Ascending aorta (tissue), 2 donors: Measurements from ENCODE around the gene FHAD1. TPM values are rescaled to one million over a fixed set of nuclear protein-coding genes. Genes with fewer than 3 reads are reported as not detected.

Experiments
- DNase-seq, 2 donors: peaks; one replicate each; pipeline ENCODE4 v3.0.0-alpha.2; 2019; ENCODE audit warnings: low spot score in 2 of 2
- H3K27ac ChIP-seq, 2 donors: fragments of 200-600 bp; sonication (generic); one replicate each; pipeline ENCODE4 v1.5.1; 2016 to 2017; ENCODE audit warnings: mild to moderate bottlenecking in 1 of 2
- H3K27me3 ChIP-seq: fragments of 200-600 bp; sonication (generic); one replicate; pipeline ENCODE4 v1.5.1; 2017
- H3K36me3 ChIP-seq, 2 donors: fragments of 200-600 bp; sonication (generic); one replicate each; pipeline ENCODE4 v1.5.1; 2016
- H3K4me1 ChIP-seq, 2 donors: fragments of 200-600 bp; sonication (generic); one replicate each; pipeline ENCODE4 v1.5.1; 2016 to 2017; ENCODE audit warnings: mild to moderate bottlenecking in 1 of 2
- H3K4me3 ChIP-seq, 2 donors: fragments of 200-600 bp; sonication (generic); one replicate each; pipeline ENCODE4 v1.5.1; 2016 to 2017; ENCODE audit warnings: mild to moderate bottlenecking in 1 of 2
- H3K9me3 ChIP-seq, 2 donors: fragments of 200-600 bp; sonication (generic); one replicate each; pipeline ENCODE4 v1.5.1; 2016
- CTCF ChIP-seq, 3 experiments: fragments of 200-600 bp in 2 of 3; fragments of 450-650 bp in 1 of 3; sonication (generic) in 2 of 3; IDR thresholded peaks; one replicate each; pipeline ENCODE4 v1.5.1; 2016 to 2019; ENCODE audit warnings: antibody characterized with exemption in 3 of 3, mild to moderate bottlenecking in 1 of 3, moderate library complexity in 1 of 3
- intact Hi-C: fragments of 100-400 bp; cut with DNase I; formaldehyde crosslinking; loops from one replicate; pipeline ENCODE4 v1.15.1; 2023
- total RNA-seq: library from RNA; depleted of rRNA; stranded (reverse); fragments of >200 nt; gene quantifications from one replicate; pipeline ENCODE4 v1.1.0, GENCODE V29; 2016

The FHAD1 gene
- total RNA-seq, 1 donor from 2014 or later: not detected

DNA sequence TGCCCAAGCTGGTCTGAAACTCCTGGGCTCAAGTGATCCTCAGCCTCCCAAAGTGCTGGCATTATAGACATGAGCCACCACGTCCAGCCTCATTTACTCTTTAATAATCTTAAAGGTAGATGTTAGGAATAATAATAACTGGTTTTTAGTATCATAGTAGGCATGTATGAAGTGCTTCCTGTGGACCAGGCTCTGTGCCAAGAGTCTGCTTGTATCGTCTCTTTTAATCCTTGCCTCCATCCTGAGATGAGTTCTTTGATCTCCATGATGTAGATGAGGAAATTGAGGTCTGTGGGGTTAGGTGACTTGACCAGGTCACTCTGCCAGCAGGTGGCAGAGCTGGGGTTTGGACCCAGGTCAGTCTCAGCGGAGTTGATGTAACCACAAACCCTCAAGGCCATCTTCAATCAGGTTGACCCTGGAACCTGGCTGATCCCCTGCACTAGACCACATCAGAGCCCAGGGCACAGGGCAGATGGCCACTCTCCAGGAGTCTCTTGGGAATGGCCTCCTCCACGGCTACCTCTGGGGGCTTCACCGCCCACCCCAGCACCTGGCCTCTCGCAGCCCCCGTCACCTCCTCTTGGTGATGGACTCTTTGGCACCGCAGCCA, 173.9 kb downstream of the FHAD1 start:
- no peak for TF ChIP-seq CTCF (IDR thresholded peaks at IDR 0.05)
- Histone ChIP-seq H3K27me3 (no peaks in the 10 kb centered on the region), H3K4me1 (no peaks in the 10 kb centered on the region), H3K4me3 (no peak overlapping the region), H3K9me3 (no peaks in the 10 kb centered on the region), H3K27ac (no peak overlapping the region), H3K36me3 (peaks cover 0 to 3% of the 10 kb centered on the region in 2 donors)
- intact Hi-C loops: no loop called here
- no peak for DNase-seq

DNA sequence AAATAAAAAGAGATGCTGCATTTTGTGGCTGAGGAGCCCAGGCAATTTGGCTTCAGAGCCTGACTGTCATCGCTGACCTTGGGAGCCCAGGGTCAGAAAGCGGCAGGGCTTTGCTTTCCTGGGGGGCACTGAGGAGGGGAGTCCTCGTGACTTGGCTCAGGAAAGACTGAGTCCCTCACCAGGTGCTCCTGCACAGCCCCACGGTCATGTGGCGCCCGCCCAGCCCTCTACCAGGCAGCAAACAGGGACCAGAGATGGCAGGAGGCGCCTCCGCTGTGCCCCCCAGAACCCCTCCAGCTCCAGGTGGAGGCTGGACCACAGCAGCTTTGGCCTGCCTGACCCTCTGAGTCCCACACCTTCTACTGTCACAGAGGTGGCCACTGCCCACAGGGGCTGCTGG, 175.8 kb downstream of the FHAD1 start:
- no peak for DNase-seq
- Histone ChIP-seq H3K4me1 (no peaks in the 10 kb centered on the region), H3K9me3 (no peaks in the 10 kb centered on the region), H3K36me3 (peaks cover 12% of the 10 kb centered on the region in 2 donors), H3K27ac (no peak overlapping the region), H3K27me3 (no peaks in the 10 kb centered on the region), H3K4me3 (no peak overlapping the region)
- intact Hi-C loops: no loop called here
- TF ChIP-seq CTCF (IDR thresholded peaks at IDR 0.05): no peak

DNA sequence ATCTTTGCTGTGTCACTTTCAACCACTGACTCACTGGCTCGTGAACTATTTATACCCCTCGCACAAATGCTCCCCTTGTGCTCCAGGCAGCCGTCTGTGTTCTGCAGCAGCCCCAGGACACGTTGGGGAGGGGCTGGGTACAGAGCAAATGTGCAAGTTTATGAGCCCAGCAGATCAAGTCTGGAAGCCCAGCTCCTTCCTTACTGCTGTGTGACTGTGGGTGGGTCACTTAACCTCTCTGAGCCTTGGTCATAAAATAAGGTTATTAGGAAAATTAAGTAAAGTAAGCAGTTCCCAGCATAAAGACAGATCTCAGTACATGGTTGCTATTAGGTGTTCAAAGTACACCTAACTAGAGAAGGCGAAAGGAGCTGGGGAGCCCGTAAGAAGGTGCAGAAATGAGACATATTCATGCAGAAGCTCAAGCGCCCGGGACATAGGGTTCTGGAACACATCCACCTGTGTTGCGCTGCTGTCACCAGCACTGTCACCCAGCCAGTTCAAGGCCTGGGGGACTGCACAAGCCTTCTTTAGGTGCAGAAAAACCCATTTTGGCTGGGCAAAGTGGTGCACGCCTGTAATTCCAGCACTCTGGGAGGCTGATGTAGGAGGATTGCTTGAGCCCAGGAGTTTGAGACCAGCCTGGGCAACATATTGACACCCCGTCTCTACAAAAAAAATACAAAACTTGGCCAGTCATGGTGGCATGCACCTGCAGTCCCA, 176.5 kb downstream of the FHAD1 start:
- H3K36me3 ChIP-seq: peaks cover 12% of the 10 kb centered on the region in 2 donors
- H3K9me3 ChIP-seq: no peaks in the 10 kb centered on the region
- H3K27me3 ChIP-seq: no peaks in the 10 kb centered on the region
- H3K27ac ChIP-seq: no peak overlapping the region
- H3K4me3 ChIP-seq: no peak overlapping the region
- no peak for DNase-seq
- TF ChIP-seq CTCF (IDR thresholded peaks at IDR 0.05): no peak
- intact Hi-C loops: no loop called here
- H3K4me1 ChIP-seq: no peaks in the 10 kb centered on the region

DNA sequence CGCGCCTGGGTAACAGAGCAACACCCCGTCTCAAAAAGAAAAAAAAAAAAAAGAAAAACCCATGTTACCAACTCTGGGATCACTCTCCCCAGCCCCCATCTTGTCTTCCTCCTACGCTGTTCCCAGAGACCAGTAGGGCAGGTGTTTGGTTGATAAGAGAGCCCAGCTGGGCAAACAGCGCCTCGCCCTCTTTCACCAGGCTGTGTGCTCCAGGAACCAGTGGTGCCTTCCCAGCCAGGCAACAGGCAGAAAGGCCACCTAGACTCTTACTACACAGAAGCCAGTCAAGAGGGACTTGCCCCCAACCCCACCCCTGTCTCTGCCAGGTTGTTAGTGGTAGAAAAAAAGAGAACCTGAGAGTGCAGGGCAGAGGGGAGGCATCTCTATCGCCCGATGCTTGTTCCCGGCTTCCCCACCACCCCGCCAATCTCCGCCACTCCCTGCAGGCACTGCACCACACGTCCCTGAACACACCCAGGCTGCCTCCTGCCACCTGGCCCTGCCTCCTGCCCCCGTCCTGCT, 177.2 kb downstream of the FHAD1 start:
- Histone ChIP-seq H3K36me3 (peaks cover 12 to 17% of the 10 kb centered on the region in 2 donors), H3K27ac (no peak overlapping the region), H3K27me3 (no peaks in the 10 kb centered on the region), H3K4me3 (no peak overlapping the region), H3K9me3 (no peaks in the 10 kb centered on the region), H3K4me1 (no peaks in the 10 kb centered on the region)
- DNase-seq: no peak
- intact Hi-C loops: no loop called here
- no peak for TF ChIP-seq CTCF (IDR thresholded peaks at IDR 0.05)

GRCh38 chr1:15424981-15425380, 178.0 kb downstream of the FHAD1 start:
- intact Hi-C loops: no loop called here
- Histone ChIP-seq H3K27ac (no peak overlapping the region), H3K27me3 (no peaks in the 10 kb centered on the region), H3K4me1 (no peaks in the 10 kb centered on the region), H3K36me3 (peaks cover 12 to 20% of the 10 kb centered on the region in 2 donors), H3K4me3 (no peak overlapping the region), H3K9me3 (no peaks in the 10 kb centered on the region)
- DNase-seq: no peak
- TF ChIP-seq CTCF (IDR thresholded peaks at IDR 0.05): no peak
